Lung microvascular endothelial cell (primary cell): ENCODE data around the gene CHRNA3. TPM values are rescaled to one million over a fixed set of nuclear protein-coding genes. Genes with fewer than 3 reads are reported as not detected.

ENCODE experiments used
- DNase-seq, 2 donors: peaks; one replicate each; pipeline versions ENCODE4 v3.0.0 to v3.0.0-alpha.2; 2010; ENCODE audit warnings: low read depth in 2 of 2
- total RNA-seq: library from RNA; depleted of rRNA; stranded (reverse); fragments of >200 nt; gene quantifications from 2 replicates; pipeline ENCODE4 v1.2.1, GENCODE V29; 2014

The CHRNA3 gene
- total RNA-seq, 1 donor from 2014 or later: not detected

- DNase-seq: no peak
These were observed 15.6 kb upstream of the CHRNA3 start for GRCh38 chr15:78636378-78636859.

GRCh38 chr15:78635346-78635745 is 14.6 kb upstream of the CHRNA3 start:
- DNase-seq: no peak

GRCh38 chr15:78634210-78635145 is 13.7 kb upstream of the CHRNA3 start:
- no peak for DNase-seq

GRCh38 chr15:78633348-78633747 is 12.6 kb upstream of the CHRNA3 start:
- no peak for DNase-seq

GRCh38 chr15:78630886-78631633 is 10.3 kb upstream of the CHRNA3 start:
- DNase-seq: no peak

GRCh38 chr15:78629716-78630065 is 8.9 kb upstream of the CHRNA3 start:
- DNase-seq: no peak

GRCh38 chr15:78629031-78629715 is 8.4 kb upstream of the CHRNA3 start:
- DNase-seq: no peak

GRCh38 chr15:78628227-78628626 is 7.4 kb upstream of the CHRNA3 start:
- DNase-seq: no peak

GRCh38 chr15:78627348-78627747 is 6.6 kb upstream of the CHRNA3 start:
- DNase-seq: no peak

GRCh38 chr15:78626381-78626995 is 5.7 kb upstream of the CHRNA3 start:
- DNase-seq: no peak

- DNase-seq: no peak
These were observed 4.9 kb upstream of the CHRNA3 start for GRCh38 chr15:78625606-78626280.

GRCh38 chr15:78624651-78625590 is 4.1 kb upstream of the CHRNA3 start:
- DNase-seq: no peak

GRCh38 chr15:78623786-78624497 is 3.1 kb upstream of the CHRNA3 start:
- no peak for DNase-seq

- no peak for DNase-seq
These were observed 1.1 kb upstream of the CHRNA3 start for GRCh38 chr15:78621810-78622402.

- peak in 1 of 2 donors; percentile 28 for DNase-seq
These were observed 722 bp downstream of the CHRNA3 start for GRCh38 chr15:78620021-78620526.

GRCh38 chr15:78619022-78619950 is 1.5 kb downstream of the CHRNA3 start:
- DNase-seq: no peak

- peak; percentile 81 to 86 for DNase-seq
These were observed 2.3 kb downstream of the CHRNA3 start for GRCh38 chr15:78618490-78618934.
